A549 (cell line): ENCODE data around the gene COG7. TPM values are rescaled to one million over a fixed set of nuclear protein-coding genes. Genes with fewer than 3 reads are reported as not detected.

ENCODE experiments used
- ATAC-seq, 2 experiments: fragments of 200-7000 bp in 1 of 2; fragments of >200 bp in 1 of 2; cut with Nextera tagmentation in 1 of 2; cut with Tn5 transposase in 1 of 2; 3 replicates each; pipeline versions ENCODE4 v1.8.0 to v1.9.1; 2018 to 2020; ENCODE audit warnings: mild to moderate bottlenecking in 1 of 2, moderate library complexity in 1 of 2
- CTCF ChIA-PET: fragments of 300-600 bp; sonication (Branson Sonifier 250); formaldehyde crosslinking; extraction: SDS; loops from one replicate; lab custom pipeline; 2021; ENCODE audit warnings: antibody characterized with exemption, inconsistent platforms; lab: Yijun Ruan, JAX
- POLR2A ChIA-PET: fragments of 350-600 bp; formaldehyde crosslinking; extraction: SDS; loops from one replicate; lab custom pipeline; 2021; ENCODE audit warnings: antibody characterized with exemption, inconsistent platforms; lab: Yijun Ruan, JAX
- DNase-seq, 2 experiments: peaks; one replicate each; pipeline versions ENCODE4 v3.0.0 to v3.0.0-alpha.2; 2011 to 2016; ENCODE audit warnings: low read depth in 1 of 2, low spot score in 1 of 2
- FAIRE-seq: peaks from 2 replicates; lab custom pipeline; 2011; peaks lifted over from hg19 to GRCh38; lab: Jason Lieb, UNC
- H3K27ac ChIP-seq, 2 experiments: fragments of >200 bp; sonication (Bioruptor Twin); formaldehyde crosslinking; 3 replicates each; pipeline ENCODE4 v1.5.1; 2016 to 2017
- H3K4me1 ChIP-seq: fragments of >200 bp; sonication (Bioruptor Twin); formaldehyde crosslinking; 3 replicates; pipeline ENCODE4 v1.6.1; 2016
- H3K4me2 ChIP-seq: fragments of >200 bp; sonication (Bioruptor Twin); formaldehyde crosslinking; 3 replicates; pipeline ENCODE4 v1.6.1; 2016
- H3K4me3 ChIP-seq: fragments of >200 bp; sonication (Bioruptor Twin); formaldehyde crosslinking; 3 replicates; pipeline ENCODE4 v1.5.1; 2016
- H3K9me3 ChIP-seq: fragments of >200 bp; sonication (Bioruptor Twin); formaldehyde crosslinking; 3 replicates; pipeline ENCODE4 v1.6.1; 2016
- CEBPB ChIP-seq, 2 experiments: fragments of >200 bp in 1 of 2; sonication (Bioruptor Twin) in 1 of 2; formaldehyde crosslinking in 1 of 2; IDR thresholded peaks; 2 replicates each; pipeline ENCODE4 v1.6.1; 2012 to 2016
- CHD4 ChIP-seq: fragments of 200-600 bp; sonication (generic); IDR thresholded peaks from 2 replicates; pipeline ENCODE4 v1.6.1; 2016; ENCODE audit warnings: antibody characterized with exemption, mild to moderate bottlenecking, borderline replicate concordance
- E2F6 ChIP-seq: IDR thresholded peaks from 2 replicates; pipeline ENCODE4 v1.6.1; 2012; ENCODE audit warnings: low read depth, borderline replicate concordance
- EHF ChIP-seq: fragments of 250-450 bp; sonication (Bioruptor Pico); IDR thresholded peaks from 2 replicates; pipeline ENCODE4 v1.5.0; 2020; ENCODE audit warnings: mild to moderate bottlenecking
- ELK1 ChIP-seq: fragments of 150-350 bp; IDR thresholded peaks from 2 replicates; pipeline ENCODE4 v1.6.1; 2014; ENCODE audit warnings: low read depth, mild to moderate bottlenecking, low read length
- FOSB ChIP-seq: fragments of 250-450 bp; sonication (Bioruptor Pico); IDR thresholded peaks from 2 replicates; pipeline ENCODE4 v1.5.0; 2020; ENCODE audit warnings: mild to moderate bottlenecking, moderate library complexity
- FOSL2 ChIP-seq, 2 experiments: fragments of 450-650 bp in 1 of 2; fragments of >200 bp in 1 of 2; sonication (Bioruptor Twin) in 1 of 2; formaldehyde crosslinking; IDR thresholded peaks; 2 replicates each; pipeline versions ENCODE4 v1.5.0 to v1.6.1; 2016 to 2020; ENCODE audit warnings: mild to moderate bottlenecking in 1 of 2, moderate library complexity in 1 of 2
- GATA3 ChIP-seq: IDR thresholded peaks from 2 replicates; pipeline ENCODE4 v1.6.1; 2012; ENCODE audit warnings: borderline replicate concordance
- HES2 ChIP-seq: fragments of >200 bp; sonication (Bioruptor Twin); formaldehyde crosslinking; IDR thresholded peaks from 2 replicates; pipeline ENCODE4 v1.6.1; 2016
- JUN ChIP-seq, 2 experiments: fragments of >200 bp; sonication (Bioruptor Twin); formaldehyde crosslinking; IDR thresholded peaks; 2 replicates in 1 of 2; 3 replicates in 1 of 2; pipeline ENCODE4 v1.6.1; 2016 to 2017
- JUNB ChIP-seq: fragments of >200 bp; sonication (Bioruptor Twin); formaldehyde crosslinking; IDR thresholded peaks from 2 replicates; pipeline ENCODE4 v1.6.1; 2016
- MAX ChIP-seq: IDR thresholded peaks from 2 replicates; pipeline ENCODE4 v1.6.1; 2012
- MYC ChIP-seq: IDR thresholded peaks from 2 replicates; pipeline ENCODE4 v1.6.1; 2012; ENCODE audit warnings: mild to moderate bottlenecking, inconsistent platforms, low read length, improper control_type of control experiment, borderline replicate concordance
- RAD21 ChIP-seq, 2 experiments: fragments of >200 bp in 1 of 2; sonication (Bioruptor Twin) in 1 of 2; formaldehyde crosslinking in 1 of 2; IDR thresholded peaks in 1 of 2; conservative IDR thresholded peaks in 1 of 2; 2 replicates in 1 of 2; 3 replicates in 1 of 2; pipeline ENCODE4 v1.6.1; 2012 to 2018; ENCODE audit warnings: inconsistent platforms in 1 of 2
- SMC3 ChIP-seq: fragments of >200 bp; sonication (Bioruptor Twin); formaldehyde crosslinking; IDR thresholded peaks from 3 replicates; pipeline ENCODE4 v1.6.1; 2018; ENCODE audit warnings: inconsistent platforms
- SREBF2 ChIP-seq: fragments of 450-650 bp; IDR thresholded peaks from 2 replicates; pipeline ENCODE4 v1.6.1; 2014; ENCODE audit warnings: mild to moderate bottlenecking, moderate library complexity
- TP53 ChIP-seq: fragments of 250-450 bp; sonication (Bioruptor Pico); IDR thresholded peaks from 2 replicates; pipeline ENCODE4 v1.5.0; 2021; ENCODE audit warnings: mild to moderate bottlenecking, moderate library complexity
- USF2 ChIP-seq: fragments of 450-650 bp; IDR thresholded peaks from 2 replicates; pipeline ENCODE4 v1.6.1; 2014; ENCODE audit warnings: antibody characterized with exemption
- ZFP36 ChIP-seq: fragments of 450-650 bp; IDR thresholded peaks from 2 replicates; pipeline ENCODE4 v1.6.1; 2014; ENCODE audit warnings: borderline replicate concordance; ENCODE audit not compliant: partially characterized antibody
- WGBS: methylation state at CpG from one replicate; pipeline ENCODE4 v1.1.6; 2017; ENCODE audit errors: missing lambda C conversion rate; 5-methylcytosine and 5-hydroxymethylcytosine counted together
- polyA plus RNA-seq, 4 experiments: library from polyadenylated mRNA; depleted of rRNA in 3 of 4; stranded (reverse); fragments of >200 nt; fragmentation: RNase III in 1 of 4; extraction: RNeasy Plus Mini Kit Qiagen cat#74134 plus additional on column Dnase treatment in 1 of 4; gene quantifications; 2 replicates in 3 of 4; 3 replicates in 1 of 4; pipeline ENCODE4 v1.2.3, GENCODE V29; 2011 to 2017

Gene COG7
- polyA plus RNA-seq, 2 of the 4 experiments (the other 2 are of a cell fraction): 11.3 to 18.5 TPM

GRCh38 chr16:23423496-23424049 lies 29.4 kb downstream of the COG7 start:
- 2% methylated on average over 11 of the region's 11 CpGs for WGBS
- no peaks in the 10 kb centered on the region for H3K9me3 ChIP-seq
- peaks cover 29% of the 10 kb centered on the region for H3K4me1 ChIP-seq
- DNase-seq: peak; percentile 60 to 93
- ChIA-PET POLR2A (no interaction called here), CTCF (interaction anchor here (0.8 to 3.8 kb wide), 4 partner anchors 11 to 242 kb away, joined by 3 to 56 read pairs (median 8); partner anchors contain the start of gene SCNN1G)
- peak overlapping the region; percentile 84 to 93 for H3K27ac ChIP-seq
- no peak for TF ChIP-seq ELK1
- TF ChIP-seq GATA3: peak; percentile 78; the same call in 1 of the 2 replicates
- peak; percentile 61; the same call in 1 of the 2 replicates for TF ChIP-seq MAX
- TF ChIP-seq FOSL2 (IDR thresholded peaks at IDR 0.05): peak; percentile 67
- TF ChIP-seq FOSL2 (CRISPR knock-in tag; IDR thresholded peaks at IDR 0.05): peak; percentile 99
- TF ChIP-seq JUN (IDR thresholded peaks at IDR 0.05): peak in 1 of 2 experiments; percentile 42; a peak in 2 of 5 replicates
- TF ChIP-seq RAD21 (conservative IDR thresholded peaks at IDR 0.05 in 1 of 2, IDR thresholded peaks at IDR 0.05 in 1 of 2): 0 out of 5 replicates have a peak, but pooled peaks of 1 of the 2 experiments have one; percentile 11
- TF ChIP-seq JUNB: peak; percentile 55
- no peak for TF ChIP-seq SREBF2
- no peak for TF ChIP-seq E2F6
- peak in 1 of 2 experiments; percentile 42; a peak in 1 of 4 replicates for TF ChIP-seq CEBPB (IDR thresholded peaks at IDR 0.05)
- 0 out of 2 replicates have a peak, but pooled peaks have one; percentile 72 for TF ChIP-seq CHD4
- TF ChIP-seq EHF (CRISPR knock-in tag): 0 out of 2 replicates have a peak, but pooled peaks have one; percentile 48
- TF ChIP-seq USF2: peak; percentile 20; the same call in 1 of the 2 replicates
- TF ChIP-seq ZFP36: no peak
- ATAC-seq: peak; percentile 86 to 87
- peak; percentile 13 for FAIRE-seq
- peak overlapping the region; percentile 86 for H3K4me2 ChIP-seq
- 0 out of 3 replicates have a peak overlapping the region, but pooled peaks have one; percentile 14 for H3K4me3 ChIP-seq

- no peak for FAIRE-seq
- Histone ChIP-seq H3K4me1 (peaks cover 31% of the 10 kb centered on the region), H3K4me2 (no peak overlapping the region), H3K9me3 (no peaks in the 10 kb centered on the region), H3K4me3 (no peak overlapping the region), H3K27ac (no peak overlapping the region; a peak in 1 of 6 replicates)
- no peak for TF ChIP-seq EHF (CRISPR knock-in tag)
- TF ChIP-seq MYC: no peak
- no peak for TF ChIP-seq ELK1
- TF ChIP-seq TP53 (CRISPR knock-in tag): no peak
- no peak for TF ChIP-seq JUNB
- no peak for TF ChIP-seq HES2
- TF ChIP-seq SMC3: no peak
- no peak for TF ChIP-seq FOSB
- no peak for TF ChIP-seq FOSL2 (IDR thresholded peaks at IDR 0.05)
- TF ChIP-seq FOSL2 (CRISPR knock-in tag; IDR thresholded peaks at IDR 0.05): no peak
- ChIA-PET POLR2A (no interaction called here), CTCF (interaction anchor here (3.2 kb wide), 1 partner anchor 15 kb away, joined by 31 read pairs; no protein-coding TSS in a partner anchor)
- no peak for ATAC-seq
- no peak for DNase-seq
- 92% methylated on average over 5 of the region's 5 CpGs for WGBS
Observed at GRCh38 chr16:23420011-23420410, 33.0 kb downstream of the COG7 start.
